Ectodermal cell (in vitro differentiated cells): ENCODE measurements around the gene PGP.

ENCODE experiments used
- H3K27ac ChIP-seq: 2 replicates; pipeline ENCODE4 v1.7.0; 2013; ENCODE audit warnings: mild to moderate bottlenecking, low read depth, low read length; ENCODE audit not compliant: insufficient read depth, poor library complexity, severe bottlenecking
- H3K27me3 ChIP-seq: 2 replicates; pipeline ENCODE4 v1.7.0; 2013; ENCODE audit warnings: mild to moderate bottlenecking, low read length; ENCODE audit not compliant: insufficient read depth, control insufficient read depth, poor library complexity, severe bottlenecking
- H3K36me3 ChIP-seq: one replicate; pipeline ENCODE4 v1.7.0; 2013; ENCODE audit warnings: low read length; ENCODE audit not compliant: control insufficient read depth, insufficient read depth
- H3K4me1 ChIP-seq: one replicate; pipeline ENCODE4 v1.7.0; 2013; ENCODE audit warnings: low read length; ENCODE audit not compliant: control insufficient read depth, insufficient read depth
- H3K4me3 ChIP-seq: 2 replicates; pipeline ENCODE4 v1.7.0; 2013; ENCODE audit warnings: low read depth, low read length, control low read depth; ENCODE audit not compliant: insufficient read depth
- H3K9me3 ChIP-seq: 2 replicates; pipeline ENCODE4 v1.7.0; 2013; ENCODE audit warnings: mild to moderate bottlenecking, low read length, moderate library complexity; ENCODE audit not compliant: control insufficient read depth
- WGBS, 2 experiments: methylation state at CpG; one replicate each; pipeline ENCODE4 v1.1.7; 2013; ENCODE audit warnings: missing lambda C conversion rate in 2 of 2; 5-methylcytosine and 5-hydroxymethylcytosine counted together

PGP gene

GRCh38 chr16:2199621-2200139 lies 15.0 kb downstream of the PGP start:
- peaks cover 62% of the 10 kb centered on the region for H3K27me3 ChIP-seq
- peaks cover 10% of the 10 kb centered on the region for H3K4me1 ChIP-seq
- 72 to 76% methylated on average over 14 of the region's 14 CpGs for WGBS, 2 experiments
- no peaks in the 10 kb centered on the region for H3K9me3 ChIP-seq
- no peak overlapping the region for H3K27ac ChIP-seq
- no peak overlapping the region for H3K4me3 ChIP-seq
- H3K36me3 ChIP-seq, result no peaks in the 10 kb centered on the region

- Histone ChIP-seq H3K9me3 (no peaks in the 10 kb centered on the region), H3K27ac (no peak overlapping the region), H3K4me1 (peaks cover 10% of the 10 kb centered on the region), H3K27me3 (peaks cover 65% of the 10 kb centered on the region), H3K4me3 (no peak overlapping the region), H3K36me3 (no peaks in the 10 kb centered on the region)
- 79 to 81% methylated on average over 5 of the region's 5 CpGs for WGBS, 2 experiments
Observed at GRCh38 chr16:2199095-2199494, 15.5 kb downstream of the PGP start.

- peaks cover 65% of the 10 kb centered on the region for H3K27me3 ChIP-seq
- 80 to 83% methylated on average over 4 of the region's 4 CpGs for WGBS, 2 experiments
- no peak overlapping the region for H3K27ac ChIP-seq
- no peaks in the 10 kb centered on the region for H3K36me3 ChIP-seq
- H3K4me1 ChIP-seq, result peaks cover 10% of the 10 kb centered on the region
- no peak overlapping the region for H3K4me3 ChIP-seq
- no peaks in the 10 kb centered on the region for H3K9me3 ChIP-seq
Observed at GRCh38 chr16:2198283-2198682, 16.4 kb downstream of the PGP start.

GRCh38 chr16:2197765-2198164 lies 16.9 kb downstream of the PGP start:
- no peaks in the 10 kb centered on the region for H3K36me3 ChIP-seq
- H3K27me3 ChIP-seq, result peaks cover 65% of the 10 kb centered on the region
- WGBS, 2 experiments, result 82 to 83% methylated on average over 6 of the region's 6 CpGs
- no peak overlapping the region for H3K4me3 ChIP-seq
- H3K27ac ChIP-seq, result no peak overlapping the region
- H3K9me3 ChIP-seq, result no peaks in the 10 kb centered on the region
- H3K4me1 ChIP-seq, result peaks cover 10% of the 10 kb centered on the region

GRCh38 chr16:2196981-2197511 lies 17.6 kb downstream of the PGP start:
- H3K27me3 ChIP-seq, result peaks cover 61% of the 10 kb centered on the region
- H3K9me3 ChIP-seq, result no peaks in the 10 kb centered on the region
- H3K4me3 ChIP-seq, result peak overlapping the region; percentile 34
- no peaks in the 10 kb centered on the region for H3K36me3 ChIP-seq
- H3K4me1 ChIP-seq, result peaks cover 10% of the 10 kb centered on the region
- 26 to 27% methylated on average over 32 of the region's 32 CpGs for WGBS, 2 experiments
- no peak overlapping the region for H3K27ac ChIP-seq

- no peak within 1 kb of the TSS for H3K27ac ChIP-seq
- WGBS, 2 experiments, result 0 to 1% methylated on average over 129 of the region's 129 CpGs
- peak within 1 kb of the TSS; percentile 52 for H3K4me3 ChIP-seq
- peaks cover 60% of the 10 kb centered on the region for H3K27me3 ChIP-seq
- H3K36me3 ChIP-seq, result no peaks in the 10 kb centered on the region
- peaks cover 10% of the 10 kb centered on the region for H3K4me1 ChIP-seq
- H3K9me3 ChIP-seq, result no peaks in the 10 kb centered on the region
Observed at GRCh38 chr16:2196162-2196980, 18.3 kb downstream of the PGP start, which contains the start of gene CASKIN1. TSS of gene CASKIN1 (minus strand) at chr16:2196605. CDS start at chr16:2196432, 173 bp downstream.

- WGBS, 2 experiments, result 3% methylated on average over 49 of the region's 49 CpGs
- Histone ChIP-seq H3K9me3 (no peaks in the 10 kb centered on the region), H3K27me3 (peaks cover 58% of the 10 kb centered on the region), H3K27ac (no peak overlapping the region), H3K4me1 (peaks cover 10% of the 10 kb centered on the region), H3K36me3 (no peaks in the 10 kb centered on the region), H3K4me3 (peak overlapping the region; percentile 52)
Observed at GRCh38 chr16:2195322-2196161, 19.1 kb downstream of the PGP start.

- Histone ChIP-seq H3K36me3 (no peaks in the 10 kb centered on the region), H3K27ac (no peak overlapping the region), H3K4me3 (no peak overlapping the region), H3K9me3 (no peaks in the 10 kb centered on the region), H3K4me1 (peaks cover 10% of the 10 kb centered on the region), H3K27me3 (peaks cover 52% of the 10 kb centered on the region)
- 16 to 20% methylated on average over 10 of the region's 10 CpGs for WGBS, 2 experiments
Observed at GRCh38 chr16:2194852-2195321, 19.8 kb downstream of the PGP start.

- Histone ChIP-seq H3K36me3 (no peaks in the 10 kb centered on the region), H3K9me3 (no peaks in the 10 kb centered on the region), H3K4me3 (no peak overlapping the region), H3K27me3 (peaks cover 46% of the 10 kb centered on the region), H3K4me1 (peaks cover 10% of the 10 kb centered on the region), H3K27ac (no peak overlapping the region)
- 81% methylated on average over 16 of the region's 16 CpGs for WGBS, 2 experiments
Observed at GRCh38 chr16:2194166-2194834, 20.3 kb downstream of the PGP start.
